Panc1 (cell line): Measurements from ENCODE around the gene GBF1. TPM values are rescaled to one million over a fixed set of nuclear protein-coding genes. Genes with fewer than 3 reads are reported as not detected.

Experiments used
- ATAC-seq: fragments of 200-7000 bp; cut with Tn5 transposase; 2 replicates; pipeline ENCODE4 v1.9.1; 2020; ENCODE audit warnings: mild to moderate bottlenecking, moderate library complexity
- BruUV-seq: library from RNA; stranded (reverse); fragments of 400-500 nt; replicated peaks from 2 replicates; lab custom pipeline; 2021; lab: Mats Ljungman, UMichigan
- CTCF ChIA-PET: fragments of 300-600 bp; sonication (Branson Sonifier 250); formaldehyde crosslinking; loops from one replicate; lab custom pipeline; 2022; ENCODE audit warnings: antibody characterized with exemption; lab: Charles Lee
- POLR2A ChIA-PET: fragments of 300-600 bp; sonication (Branson Sonifier 250); formaldehyde crosslinking; loops from one replicate; lab custom pipeline; 2022; ENCODE audit warnings: antibody characterized with exemption; lab: Charles Lee
- DNase-seq: peaks from one replicate; pipeline ENCODE4 v3.0.0-alpha.2; 2010; ENCODE audit warnings: low read depth, low spot score
- H3K27ac ChIP-seq: 2 replicates; pipeline ENCODE4 v1.5.1; 2011; ENCODE audit warnings: mild to moderate bottlenecking, low read length, inconsistent platforms
- H3K27me3 ChIP-seq: fragments of 200-500 bp; sonication (Bioruptor generic); 2 replicates; pipeline ENCODE4 v1.6.0; 2014; ENCODE audit warnings: low read length, inconsistent platforms; ENCODE audit not compliant: control insufficient read depth, insufficient read depth
- H3K36me3 ChIP-seq: fragments of 200-500 bp; sonication (Bioruptor generic); 2 replicates; pipeline ENCODE4 v1.5.1; 2014; ENCODE audit warnings: inconsistent platforms, mild to moderate bottlenecking, low read length, moderate library complexity; ENCODE audit not compliant: control insufficient read depth, insufficient read depth
- H3K4me1 ChIP-seq: 2 replicates; pipeline ENCODE4 v1.5.1; 2011; ENCODE audit warnings: inconsistent platforms, mild to moderate bottlenecking, low read length, moderate library complexity; ENCODE audit not compliant: control insufficient read depth, insufficient read depth
- H3K4me3 ChIP-seq, 2 experiments: 2 replicates each; pipeline ENCODE4 v1.5.1; 2011 to 2012; ENCODE audit warnings: low read depth in 2 of 2, low read length in 2 of 2, mild to moderate bottlenecking in 2 of 2, inconsistent platforms in 1 of 2, moderate library complexity in 1 of 2
- H3K9me3 ChIP-seq: fragments of 200-500 bp; sonication (Bioruptor generic); 2 replicates; pipeline ENCODE4 v1.5.1; 2014; ENCODE audit warnings: low read depth, mild to moderate bottlenecking, inconsistent platforms, low read length, moderate library complexity; ENCODE audit not compliant: control insufficient read depth, insufficient read depth
- POLR2AphosphoS5 ChIP-seq: IDR thresholded peaks from 2 replicates; pipeline ENCODE4 v1.6.1; 2012; ENCODE audit warnings: mild to moderate bottlenecking, low read depth, low read length, moderate library complexity
- SIN3A ChIP-seq: IDR thresholded peaks from 2 replicates; pipeline ENCODE4 v1.6.1; 2012; ENCODE audit warnings: low read depth, mild to moderate bottlenecking, low read length, moderate library complexity, borderline replicate concordance; ENCODE audit not compliant: insufficient read depth
- TCF7L2 ChIP-seq: IDR thresholded peaks from 2 replicates; pipeline ENCODE4 v1.6.1; 2011; ENCODE audit warnings: mild to moderate bottlenecking, low read depth, low read length, inconsistent platforms
- in situ Hi-C: cut with HindIII; loops from 2 replicates; pipeline ENCODE4 v1.10.0; 2016; ENCODE audit warnings: low sequenced_read_pairs, low pct_unique_long_range_greater_than_20kb
- intact Hi-C: fragments of 100-400 bp; cut with micrococcal nuclease; formaldehyde crosslinking; loops from one replicate; pipeline ENCODE4 v1.10.0; 2022; ENCODE audit not compliant: unreplicated experiment
- total RNA-seq: library from RNA; stranded (reverse); gene quantifications from one replicate; pipeline ENCODE4 v1.2.1, GENCODE V29; 2021; ENCODE audit not compliant: unreplicated experiment
- TF ChIP-seq, protein P1 (sequence below), 2 experiments: IDR thresholded peaks; 2 replicates each; pipeline ENCODE4 v1.6.1; 2011 to 2012; ENCODE audit warnings: low read depth in 2 of 2, control low read depth in 1 of 2, low read length in 1 of 2, mild to moderate bottlenecking in 1 of 2, moderate library complexity in 1 of 2; ENCODE audit not compliant: insufficient read depth in 1 of 2
- TF ChIP-seq, protein P2 (sequence below): fragments of 450-650 bp; IDR thresholded peaks from 2 replicates; pipeline ENCODE4 v1.5.1; 2017; ENCODE audit warnings: mild to moderate bottlenecking

GBF1 gene
- total RNA-seq, 1 experiment from 2014 or later = 65.0 TPM

DNA sequence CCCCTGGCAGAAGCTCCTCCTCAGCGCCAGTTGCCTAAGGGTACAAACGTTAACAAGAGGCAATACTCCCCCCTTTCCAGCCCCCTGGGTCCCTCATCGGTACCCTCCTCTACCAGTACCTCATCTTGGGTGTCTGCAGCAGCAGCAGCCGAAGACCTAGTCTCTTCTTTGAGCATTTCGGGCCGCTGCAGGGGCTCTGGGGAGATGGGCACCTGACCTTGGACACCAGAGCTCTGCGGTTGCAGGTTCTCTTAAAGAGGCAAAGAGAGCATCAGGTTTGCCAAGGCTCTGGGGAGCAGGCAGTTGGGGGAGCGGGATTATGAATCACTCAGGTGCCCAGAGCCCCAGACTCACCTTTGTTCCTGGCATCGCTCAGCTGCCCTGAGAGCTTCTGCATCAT is 178.8 kb downstream of the GBF1 start:
- no peak for TF ChIP-seq POLR2AphosphoS5
- no peak for TF ChIP-seq SIN3A
- TF ChIP-seq, protein P1, sequence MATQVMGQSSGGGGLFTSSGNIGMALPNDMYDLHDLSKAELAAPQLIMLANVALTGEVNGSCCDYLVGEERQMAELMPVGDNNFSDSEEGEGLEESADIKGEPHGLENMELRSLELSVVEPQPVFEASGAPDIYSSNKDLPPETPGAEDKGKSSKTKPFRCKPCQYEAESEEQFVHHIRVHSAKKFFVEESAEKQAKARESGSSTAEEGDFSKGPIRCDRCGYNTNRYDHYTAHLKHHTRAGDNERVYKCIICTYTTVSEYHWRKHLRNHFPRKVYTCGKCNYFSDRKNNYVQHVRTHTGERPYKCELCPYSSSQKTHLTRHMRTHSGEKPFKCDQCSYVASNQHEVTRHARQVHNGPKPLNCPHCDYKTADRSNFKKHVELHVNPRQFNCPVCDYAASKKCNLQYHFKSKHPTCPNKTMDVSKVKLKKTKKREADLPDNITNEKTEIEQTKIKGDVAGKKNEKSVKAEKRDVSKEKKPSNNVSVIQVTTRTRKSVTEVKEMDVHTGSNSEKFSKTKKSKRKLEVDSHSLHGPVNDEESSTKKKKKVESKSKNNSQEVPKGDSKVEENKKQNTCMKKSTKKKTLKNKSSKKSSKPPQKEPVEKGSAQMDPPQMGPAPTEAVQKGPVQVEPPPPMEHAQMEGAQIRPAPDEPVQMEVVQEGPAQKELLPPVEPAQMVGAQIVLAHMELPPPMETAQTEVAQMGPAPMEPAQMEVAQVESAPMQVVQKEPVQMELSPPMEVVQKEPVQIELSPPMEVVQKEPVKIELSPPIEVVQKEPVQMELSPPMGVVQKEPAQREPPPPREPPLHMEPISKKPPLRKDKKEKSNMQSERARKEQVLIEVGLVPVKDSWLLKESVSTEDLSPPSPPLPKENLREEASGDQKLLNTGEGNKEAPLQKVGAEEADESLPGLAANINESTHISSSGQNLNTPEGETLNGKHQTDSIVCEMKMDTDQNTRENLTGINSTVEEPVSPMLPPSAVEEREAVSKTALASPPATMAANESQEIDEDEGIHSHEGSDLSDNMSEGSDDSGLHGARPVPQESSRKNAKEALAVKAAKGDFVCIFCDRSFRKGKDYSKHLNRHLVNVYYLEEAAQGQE (IDR thresholded peaks at IDR 0.05; ENCODE audit: insufficient read depth in 1 of 2, low read depth in 2 of 2, low read length in 1 of 2) = no peak
- no peak for TF ChIP-seq TCF7L2
- TF ChIP-seq, protein P2, sequence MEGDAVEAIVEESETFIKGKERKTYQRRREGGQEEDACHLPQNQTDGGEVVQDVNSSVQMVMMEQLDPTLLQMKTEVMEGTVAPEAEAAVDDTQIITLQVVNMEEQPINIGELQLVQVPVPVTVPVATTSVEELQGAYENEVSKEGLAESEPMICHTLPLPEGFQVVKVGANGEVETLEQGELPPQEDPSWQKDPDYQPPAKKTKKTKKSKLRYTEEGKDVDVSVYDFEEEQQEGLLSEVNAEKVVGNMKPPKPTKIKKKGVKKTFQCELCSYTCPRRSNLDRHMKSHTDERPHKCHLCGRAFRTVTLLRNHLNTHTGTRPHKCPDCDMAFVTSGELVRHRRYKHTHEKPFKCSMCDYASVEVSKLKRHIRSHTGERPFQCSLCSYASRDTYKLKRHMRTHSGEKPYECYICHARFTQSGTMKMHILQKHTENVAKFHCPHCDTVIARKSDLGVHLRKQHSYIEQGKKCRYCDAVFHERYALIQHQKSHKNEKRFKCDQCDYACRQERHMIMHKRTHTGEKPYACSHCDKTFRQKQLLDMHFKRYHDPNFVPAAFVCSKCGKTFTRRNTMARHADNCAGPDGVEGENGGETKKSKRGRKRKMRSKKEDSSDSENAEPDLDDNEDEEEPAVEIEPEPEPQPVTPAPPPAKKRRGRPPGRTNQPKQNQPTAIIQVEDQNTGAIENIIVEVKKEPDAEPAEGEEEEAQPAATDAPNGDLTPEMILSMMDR = no peak
- H3K36me3 ChIP-seq = peaks cover 9% of the 10 kb centered on the region; the same call in 1 of the 2 replicates
- no TSS peak for BruUV-seq
- in situ Hi-C loops (no loop called here), intact Hi-C loops (no loop called here)
- CTCF ChIA-PET = no interaction called here
- H3K27me3 ChIP-seq = no peaks in the 10 kb centered on the region
- no peak for DNase-seq
- no peak for ATAC-seq
- no peak overlapping the region for H3K27ac ChIP-seq
- POLR2A ChIA-PET = no interaction called here
- H3K9me3 ChIP-seq = no peaks in the 10 kb centered on the region
- peaks cover 11% of the 10 kb centered on the region for H3K4me1 ChIP-seq
- H3K4me3 ChIP-seq = no peak overlapping the region

DNA sequence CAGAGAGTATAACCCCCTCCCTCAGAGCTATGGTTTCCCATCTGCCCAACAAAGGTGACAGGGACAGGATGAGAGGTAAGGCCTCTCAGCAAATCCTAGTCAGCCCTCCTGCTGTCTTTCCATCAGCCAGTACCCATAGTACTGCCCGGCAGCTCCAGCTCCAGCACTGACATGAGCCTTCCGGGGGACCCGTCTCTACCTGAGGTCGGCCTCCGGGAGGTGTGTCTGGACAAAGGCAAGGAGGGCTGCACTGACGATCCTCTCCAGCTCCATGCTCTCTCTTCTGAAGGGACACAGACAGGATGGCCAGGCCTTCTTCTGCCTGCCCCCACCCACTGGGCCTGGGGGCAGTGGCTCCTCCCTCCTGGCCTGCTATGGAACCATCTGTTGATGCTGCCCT is 179.6 kb downstream of the GBF1 start:
- Histone ChIP-seq H3K27me3 (no peaks in the 10 kb centered on the region), H3K36me3 (peaks cover 8% of the 10 kb centered on the region; the same call in 1 of the 2 replicates), H3K4me3 (no peak overlapping the region), H3K4me1 (peaks cover 11% of the 10 kb centered on the region), H3K27ac (no peak overlapping the region), H3K9me3 (no peaks in the 10 kb centered on the region)
- ChIA-PET CTCF (no interaction called here), POLR2A (no interaction called here)
- BruUV-seq = no TSS peak
- in situ Hi-C loops = no loop called here
- ATAC-seq = no peak
- TF ChIP-seq TCF7L2 (no peak), SIN3A (no peak), POLR2AphosphoS5 (no peak)
- TF ChIP-seq, protein P1 (IDR thresholded peaks at IDR 0.05; ENCODE audit: insufficient read depth in 1 of 2, low read depth in 2 of 2, low read length in 1 of 2) = no peak
- TF ChIP-seq, protein P2 = no peak
- intact Hi-C loops = no loop called here
- DNase-seq = no peak
